ENCODE data around the gene FBLN1.

FBLN1 gene

DNA sequence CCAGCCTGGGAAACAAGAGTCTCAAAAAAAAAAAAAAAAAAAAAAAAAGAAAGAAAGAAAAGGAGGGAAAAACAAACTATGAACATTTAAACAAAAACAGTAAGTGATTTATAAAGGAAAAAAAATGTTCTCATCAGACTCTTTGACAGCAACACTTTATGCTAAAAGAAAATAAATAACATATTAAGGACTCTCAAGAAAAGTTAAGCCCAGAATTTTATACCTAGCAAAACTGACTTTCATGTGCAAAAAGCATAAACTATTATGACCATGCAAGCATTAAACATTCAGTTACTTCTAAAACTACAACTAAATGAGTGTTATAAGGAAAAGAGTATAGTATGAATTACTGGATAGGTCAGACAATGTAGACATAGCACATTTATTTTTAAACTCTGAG lies 68.4 kb downstream of the FBLN1 start:
- DNase-seq (ENCODE audit: low spot score) = no peak

DNA sequence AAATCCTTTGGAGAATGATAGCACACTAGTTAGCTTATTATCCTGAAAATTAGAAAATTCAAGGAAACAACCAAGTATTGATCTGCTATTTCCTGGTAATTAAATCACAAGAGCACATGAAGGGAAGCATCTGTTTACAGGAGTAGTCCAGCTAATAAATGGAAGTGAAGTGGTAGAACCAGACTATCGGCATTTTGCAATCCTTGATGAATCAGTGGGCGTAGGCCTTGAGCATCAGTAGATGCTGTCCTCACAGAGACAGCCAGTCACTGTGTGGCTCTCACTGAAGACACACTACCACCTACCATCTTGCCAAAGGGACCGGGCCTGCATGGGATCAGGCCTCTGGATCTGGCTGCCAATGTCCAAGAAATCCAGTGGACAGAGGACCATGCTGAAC lies 69.8 kb downstream of the FBLN1 start:
- no peak for DNase-seq (ENCODE audit: low spot score)

DNA sequence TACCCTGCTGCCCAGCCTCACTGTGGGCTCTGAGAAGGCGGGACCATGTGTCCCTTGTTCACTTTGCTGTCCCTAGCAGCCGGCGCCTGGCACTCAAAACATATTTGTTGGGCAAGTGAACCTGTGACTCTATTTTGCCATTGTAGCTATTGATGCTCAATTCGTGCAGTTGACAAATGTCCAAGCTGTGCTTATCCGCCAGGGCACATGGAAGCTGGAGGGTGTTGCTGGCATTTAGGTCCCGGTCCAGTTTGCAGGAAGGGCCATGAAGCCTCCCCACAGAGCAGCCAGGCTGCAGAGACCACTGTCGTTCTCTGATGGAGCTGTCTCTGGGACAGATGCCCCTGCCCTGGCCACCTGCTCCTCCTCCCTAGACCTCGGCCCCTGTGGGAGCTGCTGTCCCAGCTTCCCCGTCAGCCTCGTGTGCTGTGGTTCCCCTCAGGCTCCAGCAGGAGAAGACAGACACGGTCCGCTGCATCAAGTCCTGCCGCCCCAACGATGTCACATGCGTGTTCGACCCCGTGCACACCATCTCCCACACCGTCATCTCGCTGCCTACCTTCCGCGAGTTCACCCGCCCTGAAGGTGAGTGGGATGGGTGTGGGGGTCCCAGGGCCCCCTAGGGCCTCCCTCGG lies 71.5 kb downstream of the FBLN1 start:
- DNase-seq (ENCODE audit: low spot score) = no peak

DNA sequence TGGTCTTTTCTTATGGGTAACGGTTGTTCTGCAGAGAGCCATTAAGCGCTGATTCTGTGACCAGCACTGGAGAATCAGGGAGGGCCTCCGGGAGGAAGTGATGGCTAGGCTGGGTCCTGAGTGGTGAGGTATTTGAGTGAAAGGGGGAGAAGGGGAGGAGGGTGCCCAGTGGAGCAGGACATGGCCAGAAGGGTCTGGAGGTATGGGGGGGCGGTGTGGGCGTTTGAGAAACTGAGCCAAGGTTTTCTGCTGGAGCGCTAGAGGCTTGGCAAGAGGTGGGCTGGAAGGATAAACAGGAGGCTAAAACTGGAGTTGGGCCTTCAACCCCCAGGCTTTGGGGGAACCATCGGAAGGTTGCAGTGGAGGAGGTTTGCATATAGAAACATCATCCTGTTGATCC lies 72.5 kb downstream of the FBLN1 start:
- no peak for DNase-seq (ENCODE audit: low spot score)

DNA sequence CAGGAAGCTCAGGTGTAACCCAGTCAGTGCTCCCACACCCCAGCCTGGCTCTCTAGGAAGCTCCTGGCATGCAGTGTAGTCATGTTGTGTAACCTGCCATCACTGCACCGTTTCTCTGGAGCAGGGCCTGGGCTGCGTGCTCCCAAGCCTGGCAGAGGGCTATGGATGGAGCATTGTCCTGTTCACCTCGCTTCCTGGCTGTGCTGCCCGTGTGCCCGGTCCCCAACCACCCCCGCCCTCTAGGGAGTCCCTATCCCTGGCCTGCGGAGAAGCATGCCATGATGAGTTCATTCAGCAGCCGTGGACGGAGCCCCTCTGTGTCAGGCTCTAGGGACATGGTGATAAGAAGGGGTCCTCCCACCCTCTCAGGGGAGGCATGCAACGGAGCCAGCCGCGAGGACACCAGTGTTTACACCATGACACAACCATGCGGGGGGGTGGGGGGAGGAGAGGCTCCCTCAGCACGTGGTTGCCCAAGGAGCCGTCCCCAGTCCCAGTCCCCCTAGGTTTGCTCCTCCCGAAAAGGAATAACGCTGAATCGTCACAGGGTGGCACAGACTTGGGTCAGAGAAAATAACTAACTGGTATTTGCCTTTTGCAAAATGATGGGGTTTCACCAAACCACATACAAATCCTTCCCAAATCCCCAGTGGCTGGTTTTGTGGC lies 73.1 kb downstream of the FBLN1 start:
- no peak for DNase-seq (ENCODE audit: low spot score)

DNA sequence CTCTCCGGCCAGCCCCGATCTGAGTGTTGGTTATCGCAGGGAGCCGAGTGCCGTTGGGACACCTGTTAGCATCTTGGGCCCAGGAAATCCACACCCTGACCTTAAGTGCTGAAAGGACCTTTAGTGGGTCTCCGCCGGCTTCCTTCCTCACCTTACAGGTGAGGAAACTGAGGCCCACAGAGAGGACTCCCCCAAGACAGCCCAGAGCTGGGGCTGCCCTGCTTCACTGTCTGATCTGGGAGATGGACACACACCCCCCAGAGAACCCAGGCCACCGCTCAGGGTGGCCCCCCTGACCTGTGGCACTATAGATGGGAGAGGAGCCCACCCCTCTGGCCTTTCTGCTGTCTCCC lies 73.6 kb downstream of the FBLN1 start:
- DNase-seq (ENCODE audit: low spot score) = no peak

DNA sequence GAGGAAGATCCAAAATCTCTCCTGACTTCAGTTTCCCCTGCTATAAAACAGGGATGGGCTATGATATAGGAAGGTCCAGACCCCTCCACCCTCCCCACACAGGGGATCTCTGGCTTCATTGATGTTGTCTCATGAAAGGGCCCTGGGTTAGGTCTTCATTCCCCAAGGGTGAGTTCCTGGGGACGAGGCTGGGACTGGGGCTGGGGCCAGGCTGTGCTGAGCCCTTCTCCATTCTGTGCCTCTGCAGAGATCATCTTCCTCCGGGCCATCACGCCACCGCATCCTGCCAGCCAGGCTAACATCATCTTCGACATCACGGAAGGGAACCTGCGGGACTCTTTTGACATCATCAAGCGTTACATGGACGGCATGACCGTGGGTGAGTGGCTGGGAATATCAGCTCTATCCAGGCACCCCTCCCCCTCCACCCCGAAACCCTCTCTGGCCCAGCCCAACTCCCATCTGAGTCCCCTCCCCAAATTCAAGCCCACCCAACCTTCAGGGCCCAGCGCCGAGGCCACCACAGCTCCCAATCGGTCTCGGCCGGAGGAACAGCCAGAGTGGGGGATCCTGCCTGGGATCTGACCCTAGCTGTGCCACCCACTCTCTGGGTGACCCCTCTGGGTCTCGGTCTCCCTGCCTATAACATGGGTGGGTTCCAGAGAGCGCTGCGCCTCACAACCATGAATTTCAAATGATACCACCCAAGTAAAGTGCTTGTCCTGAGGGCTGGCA lies 74.2 kb downstream of the FBLN1 start:
- DNase-seq (ENCODE audit: low spot score) = no peak

DNA sequence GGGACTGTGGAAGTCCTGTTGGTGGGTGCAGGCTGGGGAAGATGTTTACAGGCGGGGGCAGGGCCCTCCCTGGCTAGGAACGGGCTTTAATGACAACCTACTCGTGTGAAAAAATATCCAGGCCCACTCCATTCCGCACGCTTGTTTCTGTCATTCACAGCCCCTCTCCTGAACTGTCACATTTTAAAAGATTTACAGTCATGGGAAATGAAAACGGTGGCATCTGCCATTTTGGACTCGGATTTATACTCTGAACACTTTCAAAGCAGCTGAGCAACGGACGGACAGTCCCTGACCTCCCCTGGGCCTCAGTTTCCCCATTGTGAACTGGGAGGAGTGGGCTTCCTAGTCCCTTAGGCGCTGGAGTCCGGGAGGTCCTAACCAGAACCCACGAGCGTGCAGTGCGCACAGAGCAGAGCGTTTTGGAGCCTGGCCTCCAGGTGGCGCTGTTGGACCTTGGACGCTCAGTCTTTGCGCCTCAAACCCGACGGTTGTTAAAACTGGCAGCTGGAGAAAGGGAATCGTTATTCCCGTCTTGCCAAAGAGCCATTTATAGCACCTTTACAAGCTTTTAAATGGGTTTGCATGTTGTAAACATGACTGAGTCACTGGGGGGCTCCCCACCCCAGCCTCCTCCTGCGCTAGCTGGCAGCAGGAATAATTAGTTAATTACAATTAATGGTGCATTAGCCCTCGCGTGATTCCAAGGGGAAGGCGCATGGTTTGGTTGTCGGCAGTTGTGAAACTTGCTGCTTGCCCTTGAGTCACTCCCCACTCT lies 75.3 kb downstream of the FBLN1 start:
- peak; percentile 87 for DNase-seq (ENCODE audit: low spot score)

DNA sequence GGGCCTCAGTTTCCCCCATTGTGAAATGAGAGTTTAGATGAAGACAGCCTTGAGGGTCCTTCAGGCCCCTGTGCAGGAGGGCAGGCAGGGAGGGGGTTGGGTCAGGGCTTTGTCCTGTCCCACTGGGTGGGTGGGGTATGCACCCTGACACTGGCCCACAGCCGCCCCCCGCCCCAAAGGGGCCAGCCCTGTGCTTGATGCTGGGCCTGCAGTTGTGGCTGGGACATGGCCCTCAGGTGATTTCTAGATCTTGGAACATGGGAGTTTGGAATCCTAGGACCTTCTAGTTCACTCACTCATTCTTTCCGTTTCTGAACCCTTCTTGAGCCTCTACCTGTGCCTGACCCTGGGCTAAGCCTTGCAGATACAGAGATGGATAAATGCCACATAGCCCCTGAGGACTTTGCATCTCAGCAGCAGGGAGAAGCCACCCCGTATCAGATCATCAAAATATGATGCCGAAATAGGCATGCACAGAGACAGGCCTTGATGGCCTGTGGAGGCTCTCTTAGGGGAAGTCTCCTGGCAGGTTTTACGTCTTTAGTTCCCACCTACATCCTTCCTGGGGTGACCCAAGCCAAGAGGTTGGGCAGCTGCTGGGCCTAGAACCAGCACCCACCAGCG lies 76.0 kb downstream of the FBLN1 start:
- DNase-seq (ENCODE audit: low spot score) = no peak

DNA sequence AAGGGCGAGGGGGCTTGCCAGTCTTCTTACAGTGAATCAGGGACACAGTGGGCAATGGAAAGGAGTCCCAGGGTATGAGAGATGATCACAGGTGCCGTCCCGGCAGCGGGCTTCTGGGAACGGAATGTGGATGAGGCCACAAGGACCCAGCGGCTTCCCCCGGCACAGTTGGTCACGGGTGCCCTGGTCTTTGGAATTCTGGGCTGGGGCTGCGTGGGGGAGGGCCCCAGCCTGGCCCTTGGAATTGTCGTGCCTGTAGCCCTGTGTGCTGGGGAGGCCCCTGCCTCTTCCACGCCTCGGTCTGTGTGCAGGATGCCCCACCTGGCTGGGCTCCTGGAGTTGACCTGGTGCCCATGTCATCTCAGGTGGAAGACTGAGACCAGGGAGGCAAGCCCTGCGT lies 76.6 kb downstream of the FBLN1 start:
- DNase-seq (ENCODE audit: low spot score) = no peak

DNA sequence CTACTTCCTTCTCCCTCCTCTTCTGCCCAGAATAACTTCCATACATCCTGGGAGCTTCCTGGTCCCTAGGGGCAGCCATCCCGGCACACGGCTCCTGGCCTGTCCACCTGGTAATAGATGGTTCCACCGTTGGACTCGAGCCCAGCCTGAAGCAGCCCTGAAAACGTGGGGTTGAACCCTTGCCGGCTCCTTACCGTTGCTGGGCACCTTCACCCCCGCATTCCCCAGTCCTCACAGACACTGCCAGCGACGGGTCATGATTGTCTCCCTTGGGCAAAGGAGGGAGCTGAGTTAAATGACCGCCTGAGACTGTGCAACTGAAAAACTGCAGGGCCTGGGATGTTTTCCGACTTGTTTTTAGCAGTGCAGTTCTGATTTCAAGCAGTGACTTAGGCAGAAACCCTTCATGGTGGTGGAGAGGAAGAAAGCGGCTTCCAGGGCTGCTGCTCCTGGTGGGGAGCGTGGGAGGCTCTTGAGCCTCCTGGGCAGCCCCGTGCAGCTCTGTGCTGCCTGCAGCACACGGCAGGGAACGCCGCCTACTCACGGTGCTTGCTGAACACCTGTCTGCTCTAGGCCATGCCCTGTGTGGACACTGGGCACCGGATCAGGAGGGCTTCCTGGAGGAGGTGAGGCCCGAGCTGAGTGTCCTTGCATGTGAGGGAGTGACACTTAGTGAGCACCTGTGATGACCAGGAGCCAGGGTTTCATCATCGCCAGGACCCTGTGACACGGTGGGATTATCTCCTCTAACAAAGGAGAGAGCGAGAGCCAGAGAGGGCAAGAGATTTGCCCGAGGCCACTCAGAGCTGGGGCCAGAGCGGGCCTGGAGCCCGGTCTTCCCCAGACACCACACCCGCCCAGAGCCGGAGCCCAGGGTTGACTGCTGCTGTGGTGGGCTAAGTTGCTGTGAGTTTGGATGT lies 77.4 kb downstream of the FBLN1 start:
- DNase-seq (ENCODE audit: low spot score) = no peak

DNA sequence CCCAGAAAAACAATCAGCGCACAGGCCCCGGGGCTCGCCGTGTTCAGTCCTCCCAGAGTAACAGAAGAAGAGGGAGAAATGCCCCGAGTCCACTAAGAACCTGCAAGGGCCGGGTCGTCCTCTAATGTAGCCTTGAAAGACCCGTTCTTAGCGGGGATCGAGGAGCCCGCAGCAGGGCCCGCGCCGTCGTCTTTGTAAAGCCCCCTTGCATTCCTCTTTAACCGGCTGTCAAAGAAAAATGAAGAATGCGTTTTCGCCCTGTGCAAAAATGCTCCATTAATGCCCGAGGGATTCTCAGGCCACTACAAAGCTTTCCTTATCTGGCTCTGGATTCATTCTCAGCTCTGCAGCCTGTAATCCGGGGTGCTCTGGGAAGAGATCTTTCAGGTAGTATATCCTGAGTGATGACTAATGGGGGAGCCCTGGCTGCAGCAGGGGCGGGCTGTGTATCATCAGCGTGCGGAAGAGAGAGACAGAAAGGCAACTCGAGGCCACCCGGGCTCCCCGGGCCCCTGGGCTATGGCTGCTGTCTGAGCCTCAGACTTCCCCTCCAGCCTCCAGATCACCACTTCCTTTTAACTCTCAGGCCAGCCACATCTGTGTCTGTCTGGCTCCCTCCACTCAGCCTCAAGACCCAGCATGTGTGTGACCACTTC lies 78.2 kb downstream of the FBLN1 start:
- DNase-seq (ENCODE audit: low spot score) = no peak

DNA sequence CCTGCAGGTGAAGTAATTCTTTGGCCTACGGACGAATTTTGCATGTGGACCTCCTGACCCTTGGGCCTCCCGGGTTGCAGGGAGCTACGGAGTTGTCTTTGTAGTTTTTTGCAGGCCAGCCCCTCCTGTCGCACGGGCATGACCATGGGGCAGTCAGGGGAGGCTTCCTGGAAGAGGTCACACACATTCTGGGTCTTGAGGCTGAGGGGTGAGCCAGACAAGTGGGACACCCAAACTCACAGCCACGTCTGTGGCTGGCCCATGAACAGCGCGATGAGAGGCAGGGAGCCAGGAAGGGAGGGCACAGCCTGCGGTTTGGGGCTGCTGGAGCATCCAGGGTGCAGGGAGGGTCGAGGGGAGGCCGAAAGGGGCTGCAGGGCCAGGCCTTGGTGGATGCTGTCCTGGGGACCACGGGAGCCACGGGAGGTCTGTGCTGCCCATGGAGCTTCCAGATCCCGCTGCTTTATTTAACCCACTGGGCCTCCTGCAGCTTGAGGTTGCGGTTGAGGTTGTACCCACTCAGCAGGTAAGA lies 78.9 kb downstream of the FBLN1 start:
- DNase-seq (ENCODE audit: low spot score) = no peak

DNA sequence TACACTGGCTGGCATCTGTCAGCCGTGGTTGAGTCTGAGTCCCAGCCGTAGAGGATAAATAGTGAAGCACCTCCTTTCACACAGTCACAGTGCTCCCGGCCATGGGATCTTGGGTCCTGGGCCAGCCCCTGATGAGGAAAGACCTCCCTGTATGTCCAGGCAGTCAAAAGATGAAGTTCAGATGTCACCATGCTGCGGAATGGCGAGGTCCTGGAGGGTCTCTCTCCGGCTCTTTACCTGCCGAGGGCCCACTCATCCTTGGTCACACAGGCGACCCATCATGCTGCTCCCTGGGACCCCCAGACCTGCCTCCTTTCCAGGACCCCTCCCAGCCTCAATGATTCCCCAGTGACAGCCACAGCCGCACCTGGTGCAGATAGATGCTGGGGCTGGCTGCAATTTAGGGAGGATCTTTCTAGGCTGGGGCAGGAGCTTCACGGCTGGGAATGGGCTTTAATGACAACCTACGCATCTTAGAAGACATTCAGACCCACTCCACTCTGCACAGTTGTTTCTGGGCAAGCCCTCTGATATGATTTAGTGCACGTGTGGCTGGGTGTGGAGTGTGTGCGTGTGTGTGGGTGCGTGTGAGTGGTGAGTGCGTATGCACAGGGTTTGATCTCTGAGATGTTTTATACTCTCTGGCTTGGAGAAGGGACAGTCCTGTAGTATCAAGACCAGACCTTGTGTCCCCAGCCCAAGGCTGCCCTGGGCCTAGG lies 79.7 kb downstream of the FBLN1 start:
- no peak for DNase-seq (ENCODE audit: low spot score)

DNA sequence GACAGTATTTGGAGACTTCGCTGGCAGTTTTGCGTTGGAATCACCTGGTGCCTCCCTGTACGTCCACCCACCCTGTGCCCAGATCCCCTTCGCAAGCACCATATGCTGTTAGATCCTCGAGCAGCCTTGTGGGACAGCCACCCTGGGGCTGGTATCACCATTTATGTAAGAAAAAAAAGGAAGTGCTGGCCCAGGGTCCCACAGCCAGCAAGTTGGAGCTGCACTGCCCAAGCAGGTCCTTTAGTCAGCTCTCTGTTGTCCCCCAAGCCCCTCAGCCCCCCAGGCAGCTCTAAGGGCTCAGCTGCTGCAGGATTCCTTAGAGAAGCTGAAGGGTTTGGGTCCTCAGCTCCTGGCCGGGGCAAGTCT lies 80.3 kb downstream of the FBLN1 start:
- no peak for DNase-seq (ENCODE audit: low spot score)

DNA sequence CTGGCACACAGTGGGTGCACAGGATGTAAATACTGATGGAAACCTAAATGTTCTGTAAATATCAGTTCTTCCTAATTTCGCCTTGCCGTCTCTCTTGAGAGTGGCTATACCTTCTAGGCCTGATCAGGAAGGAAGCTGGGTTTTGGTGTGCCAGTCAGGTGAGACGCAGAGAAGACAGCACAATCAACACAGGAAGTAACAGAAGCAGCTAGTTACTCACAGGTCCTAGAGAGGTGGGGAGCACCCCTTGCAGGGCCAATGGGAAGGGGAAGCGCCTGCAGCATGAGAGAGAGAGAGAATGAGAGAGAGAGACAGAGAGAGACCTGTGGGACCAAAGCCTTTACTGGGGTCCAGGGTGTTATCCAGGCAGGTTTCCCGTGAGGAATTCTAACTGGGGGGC lies 80.8 kb downstream of the FBLN1 start:
- DNase-seq (ENCODE audit: low spot score) = no peak

DNA sequence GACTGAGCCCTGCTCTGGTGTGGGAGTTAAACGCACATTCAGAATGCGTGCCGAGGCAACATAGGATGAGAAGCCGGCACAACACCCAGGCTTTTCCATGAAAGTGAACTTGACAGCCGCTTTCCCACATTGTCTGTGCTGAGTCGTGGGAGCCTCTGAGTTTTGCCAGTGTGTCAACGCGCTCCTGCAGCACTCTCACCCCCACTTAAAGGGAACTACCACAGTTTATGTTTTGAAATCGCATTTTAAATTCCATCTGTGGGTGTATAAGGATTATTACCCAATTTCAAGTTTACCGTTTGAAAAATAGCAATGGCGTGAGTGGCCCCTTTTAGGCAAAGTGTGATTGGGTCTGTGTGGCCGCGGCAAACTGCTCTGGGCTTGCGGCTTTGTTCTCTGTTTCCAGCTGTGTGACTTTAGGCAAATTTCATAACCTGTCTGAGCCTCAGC lies 81.5 kb downstream of the FBLN1 start:
- no peak for DNase-seq (ENCODE audit: low spot score)

DNA sequence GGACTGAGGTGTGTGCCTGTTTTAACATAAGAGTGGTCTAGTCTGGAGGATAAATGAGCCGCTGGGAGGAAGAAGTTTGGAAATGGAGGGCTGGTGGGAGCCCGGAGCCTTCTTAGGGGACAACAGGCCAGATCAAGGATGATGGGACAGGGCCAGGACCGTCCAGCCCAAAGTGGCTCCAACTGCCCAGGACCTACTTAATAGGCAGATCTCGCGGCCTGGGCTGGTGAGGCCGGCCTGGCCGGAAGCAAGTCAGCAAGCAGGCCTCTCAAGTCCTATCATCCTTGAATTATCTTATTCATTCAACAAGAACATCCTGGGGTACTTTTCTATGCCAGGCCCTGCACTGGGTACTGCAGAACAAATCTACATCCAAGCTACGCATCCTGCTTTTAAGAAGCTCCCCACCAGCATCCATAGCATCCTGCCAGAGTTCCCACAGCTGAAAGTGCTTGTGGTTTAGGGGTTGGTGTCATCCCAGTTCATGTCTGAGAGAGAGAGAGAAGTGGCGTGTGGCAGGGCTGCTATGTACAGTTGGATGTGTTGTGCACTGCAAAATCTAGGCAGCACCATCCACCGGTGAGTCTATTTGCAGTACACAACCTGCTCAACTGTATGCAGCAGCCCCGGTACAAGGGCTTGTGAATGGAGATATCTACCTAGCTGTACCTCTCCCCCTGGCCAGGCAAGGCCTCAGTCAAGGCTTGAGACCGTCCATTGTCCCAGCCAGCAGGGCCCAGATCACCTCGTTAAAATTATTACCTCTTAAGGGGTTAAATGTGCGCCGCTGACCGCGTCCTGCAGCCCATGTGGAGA lies 82.1 kb downstream of the FBLN1 start:
- no peak for DNase-seq (ENCODE audit: low spot score)

DNA sequence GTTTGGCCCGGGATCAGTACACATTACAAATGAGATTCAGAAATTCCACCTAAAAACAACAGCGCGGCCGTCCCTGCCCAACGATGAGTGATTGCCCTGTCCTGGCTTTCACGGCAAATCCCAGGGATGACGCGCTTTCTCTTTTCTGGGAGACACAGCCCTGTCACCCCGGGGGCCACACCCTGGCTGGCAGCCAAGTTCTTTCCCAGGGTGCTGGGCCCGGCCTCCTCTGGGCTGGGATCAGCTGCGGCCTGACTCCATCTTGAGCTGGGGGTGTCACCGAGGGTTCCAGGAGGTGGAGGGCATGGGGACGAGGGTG lies 82.7 kb downstream of the FBLN1 start:
- DNase-seq (ENCODE audit: low spot score) = no peak

All from HuH-7 (cell line).